ENCODE data around the gene LEUTX. TPM values are rescaled to one million over a fixed set of nuclear protein-coding genes. Genes with fewer than 3 reads are reported as not detected.
"Not testable (repeated sequence)": the region's sequence is repeated elsewhere in the genome, so short reads cannot be mapped to it uniquely, and the experiment has no call there.

The LEUTX gene, protein sequence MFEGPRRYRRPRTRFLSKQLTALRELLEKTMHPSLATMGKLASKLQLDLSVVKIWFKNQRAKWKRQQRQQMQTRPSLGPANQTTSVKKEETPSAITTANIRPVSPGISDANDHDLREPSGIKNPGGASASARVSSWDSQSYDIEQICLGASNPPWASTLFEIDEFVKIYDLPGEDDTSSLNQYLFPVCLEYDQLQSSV
- polyA plus RNA-seq, result not detected

DNA sequence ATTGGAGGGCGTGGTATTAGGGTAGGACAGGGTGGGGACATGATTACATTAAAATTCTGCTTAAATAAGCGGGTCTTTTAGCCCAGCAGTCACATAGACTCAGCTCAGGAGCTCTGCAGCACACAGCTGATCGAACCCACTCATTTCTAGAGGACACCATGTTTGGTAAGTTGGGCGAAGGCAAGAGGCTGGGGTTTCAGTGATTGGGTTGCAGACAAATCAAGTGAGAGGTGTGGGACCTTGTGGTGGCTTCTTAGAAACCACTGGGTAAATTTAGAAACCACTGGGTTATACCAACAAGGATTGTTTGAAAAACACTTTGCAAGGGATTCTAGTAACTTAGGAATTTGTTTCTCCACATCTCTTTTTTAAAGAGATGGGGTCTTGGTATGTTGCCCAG lies at the start of gene LEUTX:
Gene LEUTX (plus strand): TSS at position 92 of the 400 bp plus-strand sequence. CDS start 67 bp downstream, at position 159.
- 68 to 86% (median 71%) methylated on average over 4 of the region's 4 CpGs for WGBS, 3 donors
- no peak within 1 kb of the TSS for H3K27ac ChIP-seq (ENCODE audit: low read depth, low read length)

DNA sequence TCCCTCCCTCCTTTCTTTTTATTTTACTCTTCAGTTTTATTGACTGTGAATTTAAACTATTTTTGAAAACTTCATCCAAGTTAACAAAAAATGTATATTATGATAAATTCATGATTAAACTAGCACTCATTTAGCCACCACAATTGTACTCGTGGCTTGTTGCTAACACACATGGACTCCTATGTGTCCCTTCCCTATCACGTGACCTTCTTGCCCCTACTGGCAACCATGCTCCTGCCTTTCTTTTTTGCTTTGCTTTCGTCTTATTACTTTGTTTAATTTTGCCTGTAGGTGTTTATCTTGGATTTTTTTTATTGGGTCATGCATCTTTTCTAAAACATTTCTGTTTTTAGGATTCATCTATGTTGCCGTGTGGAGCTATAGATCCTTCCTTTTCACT lies 49.1 kb upstream of the LEUTX start:
- no peak overlapping the region for H3K27ac ChIP-seq (ENCODE audit: low read depth, low read length)
- WGBS, 3 donors, result 53 to 60% (median 57%) methylated on average over 4 of the region's 4 CpGs

DNA sequence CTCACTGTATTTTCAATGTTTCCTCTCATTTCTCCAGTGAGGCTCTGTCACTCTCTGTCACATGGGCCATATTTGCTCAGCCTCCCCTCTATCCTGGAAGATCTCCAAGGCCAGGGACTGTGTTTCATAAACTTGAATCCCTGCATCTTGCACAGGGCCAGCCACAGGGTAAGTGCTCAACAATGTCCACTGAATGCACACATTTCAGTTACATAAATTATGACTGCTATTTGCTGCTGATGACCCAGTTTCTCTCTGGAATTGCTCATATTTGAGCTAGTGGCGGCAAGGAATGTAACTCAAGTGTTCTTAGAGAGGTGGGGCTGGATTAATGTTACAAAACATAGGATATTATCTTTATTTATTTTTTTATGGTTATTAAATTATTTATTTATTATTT lies 47.0 kb upstream of the LEUTX start:
- H3K27ac ChIP-seq (ENCODE audit: low read depth, low read length), result no peak overlapping the region
- WGBS, 3 donors, result 84 to 93% (median 88%) methylated on average over 1 of the region's 1 CpG

DNA sequence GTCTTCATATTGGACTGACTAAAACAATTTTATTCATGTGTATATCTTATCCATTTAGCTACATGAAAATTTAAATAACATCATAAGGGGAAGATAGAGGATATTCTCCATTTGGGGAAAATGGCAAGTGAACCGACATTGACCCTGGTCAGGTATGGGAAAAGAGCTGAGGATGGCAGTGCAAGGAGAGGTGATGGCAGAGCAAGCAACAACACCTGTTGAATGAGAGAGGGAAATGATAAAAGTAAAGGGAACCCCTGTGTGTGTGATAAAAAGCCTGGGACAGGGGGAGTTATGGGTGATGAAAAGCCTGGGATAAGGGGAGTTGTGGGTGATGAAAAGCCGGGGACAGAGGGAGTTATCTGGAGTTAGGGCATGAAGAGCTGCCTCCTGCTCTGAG lies 44.8 kb upstream of the LEUTX start:
- 86 to 90% (median 89%) methylated on average over 2 of the region's 2 CpGs for WGBS, 3 donors
- no peak overlapping the region for H3K27ac ChIP-seq (ENCODE audit: low read depth, low read length)

DNA sequence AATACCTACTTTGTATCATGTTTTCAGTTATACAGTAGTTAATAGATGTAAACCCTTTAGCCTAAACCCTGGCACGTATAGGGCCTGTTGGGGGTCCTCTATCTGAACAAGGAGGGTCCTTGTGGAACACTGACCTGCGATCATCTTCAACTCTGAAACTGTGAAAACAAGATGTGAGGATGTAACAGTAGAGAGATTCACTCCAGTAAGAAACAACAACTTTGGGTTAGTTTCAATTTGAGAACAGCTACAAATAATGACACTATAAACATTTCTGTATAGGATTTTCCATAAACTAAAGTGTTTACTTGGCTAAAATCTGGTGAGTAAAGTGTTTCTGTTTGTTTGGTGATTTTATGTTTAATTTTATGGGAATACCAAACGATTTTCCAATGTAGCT lies 43.0 kb upstream of the LEUTX start:
- no peak overlapping the region for H3K27ac ChIP-seq (ENCODE audit: low read depth, low read length)
- WGBS, 3 donors, result 36 to 70% (median 38%) methylated on average over 3 of the region's 3 CpGs

DNA sequence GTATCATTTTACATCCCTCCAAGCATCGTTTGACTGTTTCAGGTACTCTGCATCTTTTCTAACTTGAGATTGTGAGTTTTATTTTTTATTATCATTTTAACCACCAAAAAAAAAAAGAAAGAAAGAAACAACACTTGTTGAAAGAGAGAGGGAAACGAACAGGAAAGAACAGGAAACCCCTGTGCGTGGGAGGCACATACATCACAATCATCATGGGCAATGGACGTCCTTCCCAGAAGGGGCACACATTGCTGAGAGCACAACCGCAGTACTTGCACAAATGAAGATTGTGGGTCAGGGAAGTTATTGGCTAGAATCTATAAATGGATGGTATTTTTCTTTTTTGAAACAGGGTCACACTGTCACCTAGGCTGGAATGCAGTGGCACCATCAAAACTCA lies 42.6 kb upstream of the LEUTX start:
- no peak overlapping the region for H3K27ac ChIP-seq (ENCODE audit: low read depth, low read length)
- WGBS, 3 donors, result 50 to 63% (median 59%) methylated on average over 5 of the region's 5 CpGs

DNA sequence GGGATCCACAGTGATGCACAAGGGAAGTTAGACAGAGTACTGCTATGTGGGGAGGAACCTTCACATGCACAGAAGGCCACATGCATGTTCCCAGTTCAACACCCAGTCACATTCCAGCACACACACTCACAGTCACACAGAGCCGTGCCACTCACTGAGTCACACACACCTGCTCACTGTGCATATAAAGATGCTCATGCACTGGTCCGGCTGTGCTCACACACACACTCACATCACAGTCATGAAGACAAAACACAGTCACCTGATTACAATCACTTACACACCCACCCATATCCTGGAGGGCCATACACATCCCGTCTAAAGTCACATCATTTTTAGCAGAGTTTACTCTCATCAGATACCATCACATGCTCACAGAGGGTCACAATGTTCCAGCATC lies 41.3 kb upstream of the LEUTX start:
- H3K27ac ChIP-seq (ENCODE audit: low read depth, low read length), result no peak overlapping the region
- WGBS, 3 donors, result 72 to 88% (median 74%) methylated on average over 3 of the region's 3 CpGs

DNA sequence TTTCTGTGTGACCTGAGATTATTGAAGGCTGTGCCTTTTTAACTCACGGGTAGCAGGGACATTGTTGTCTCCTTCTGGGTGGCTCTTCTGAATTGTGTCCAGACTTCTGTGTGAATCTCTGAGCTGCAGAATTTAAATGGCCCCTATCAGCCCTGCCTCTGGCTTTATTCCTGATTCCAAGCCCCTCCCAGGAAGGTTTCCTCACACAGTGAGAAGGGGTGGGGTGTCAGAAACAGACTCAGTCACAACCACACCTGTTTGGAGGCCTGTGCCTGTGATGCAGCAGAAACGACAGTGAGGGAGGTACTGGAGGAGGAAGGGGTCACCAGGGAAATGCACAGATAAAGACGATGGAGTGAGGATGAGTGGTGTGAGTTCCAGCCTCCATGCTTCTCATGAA lies 40.8 kb upstream of the LEUTX start, which contains the start of gene CLC:
Gene CLC (minus strand): TSS at position 139 of the 400 bp plus-strand sequence. CDS start 77 bp downstream, at position 62.
- WGBS, 3 donors, result 40 to 44% (median 44%) methylated on average over 3 of the region's 3 CpGs
- H3K27ac ChIP-seq (ENCODE audit: low read depth, low read length), result no peak within 1 kb of the TSS

DNA sequence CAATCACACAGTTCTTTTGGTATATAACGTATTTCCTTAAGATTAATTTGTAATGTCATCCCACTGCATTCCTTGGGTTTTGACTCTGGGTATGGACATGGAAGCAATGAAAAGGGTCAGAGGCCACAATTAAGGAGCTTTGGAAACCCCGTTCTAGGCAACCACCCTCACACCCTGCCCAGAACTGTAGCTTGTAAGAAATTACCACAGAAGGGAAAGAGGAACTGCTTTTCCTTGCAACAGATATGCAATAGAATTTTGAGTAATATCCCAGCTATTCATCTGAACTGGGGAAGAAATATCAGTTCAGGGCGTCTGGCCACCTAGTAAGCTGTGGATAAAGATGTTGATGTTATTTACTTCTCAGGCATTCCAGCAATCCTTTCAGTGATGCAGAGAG lies 39.8 kb upstream of the LEUTX start:
- WGBS, 3 donors, result 26 to 49% (median 43%) methylated on average over 3 of the region's 3 CpGs

DNA sequence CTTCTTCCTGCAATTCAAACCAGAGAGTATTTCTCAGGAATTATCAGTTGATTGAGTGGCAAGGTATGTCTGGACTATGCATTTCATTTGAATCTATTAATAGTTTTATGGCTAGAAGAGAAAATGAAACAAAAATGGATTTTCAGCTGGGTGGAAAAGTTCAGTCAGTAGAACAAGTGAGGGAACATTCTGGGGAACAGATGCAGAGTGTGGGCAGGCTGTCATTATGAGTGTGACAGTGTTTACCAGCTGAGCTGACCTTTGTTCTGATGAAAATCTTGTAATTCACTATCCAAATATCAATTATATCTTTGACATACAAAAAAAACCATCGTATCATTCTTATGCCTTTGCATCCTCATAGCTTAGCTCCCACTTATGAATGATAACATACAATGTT lies 38.3 kb upstream of the LEUTX start:
- no peak overlapping the region for H3K27ac ChIP-seq (ENCODE audit: low read depth, low read length)
- 86 to 91% (median 88%) methylated on average over 1 of the region's 1 CpG for WGBS, 3 donors

More for the DNA sequence above, 39.8 kb upstream of the LEUTX start:
- H3K27ac ChIP-seq (ENCODE audit: low read depth, low read length), result no peak overlapping the region

DNA sequence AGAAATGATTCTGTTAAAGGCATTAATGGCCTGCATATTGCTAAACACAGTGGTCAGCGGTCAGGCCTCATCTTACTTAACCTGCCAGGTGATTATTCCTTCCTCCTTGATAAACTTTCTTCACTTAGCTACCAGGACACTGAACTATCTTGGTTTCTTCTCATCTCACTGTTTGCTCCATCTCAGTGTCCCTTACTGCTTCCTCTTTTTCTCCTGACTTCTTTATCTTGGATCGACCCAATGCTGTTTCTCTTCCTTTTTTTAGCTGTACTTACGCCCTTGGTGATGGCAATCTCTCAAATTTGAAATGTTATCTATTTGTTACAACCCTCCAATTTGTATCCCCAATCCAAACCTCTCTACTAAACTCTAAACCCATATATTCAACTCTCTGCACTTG lies 33.0 kb upstream of the LEUTX start:
- 40 to 71% (median 41%) methylated on average over 3 of the region's 3 CpGs for WGBS, 3 donors
- H3K27ac ChIP-seq (ENCODE audit: low read depth, low read length), result no peak overlapping the region

DNA sequence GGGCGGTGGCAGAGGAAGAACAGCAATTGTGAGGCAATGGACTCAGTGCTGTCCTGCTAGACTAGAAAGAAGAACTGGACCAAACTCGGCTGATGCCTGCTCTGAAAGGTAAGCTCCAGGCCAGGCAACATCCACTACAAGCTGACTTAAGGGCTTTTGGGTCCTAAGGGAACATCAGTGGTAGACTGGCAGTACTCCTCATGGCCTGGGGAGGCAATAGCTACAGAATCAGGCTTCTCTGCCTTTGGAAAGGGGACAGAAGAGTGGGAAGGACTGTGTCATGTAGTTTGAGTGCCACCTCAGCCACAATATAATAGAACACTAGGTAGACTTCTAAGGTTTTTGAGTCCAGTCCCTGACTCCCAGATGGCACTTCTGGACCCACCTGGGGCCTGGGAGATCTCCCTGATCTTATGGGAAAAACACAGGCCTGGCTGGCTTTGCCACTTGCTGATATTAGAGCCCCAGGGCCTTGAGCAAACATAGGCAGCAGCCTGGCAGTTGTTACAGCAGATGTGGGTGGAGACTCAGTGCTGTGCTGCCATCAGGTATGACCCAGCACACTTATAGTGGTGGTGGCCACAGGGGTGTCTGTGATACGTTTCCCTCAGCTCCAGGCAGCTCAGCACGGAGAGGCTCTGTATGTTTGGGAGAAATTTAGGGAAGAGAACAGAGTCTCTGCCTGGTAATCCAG lies 31.7 kb upstream of the LEUTX start:
- 60 to 77% (median 77%) methylated on average over 4 of the region's 4 CpGs for WGBS, 3 donors
- H3K27ac ChIP-seq (ENCODE audit: low read depth, low read length), result no peak overlapping the region

DNA sequence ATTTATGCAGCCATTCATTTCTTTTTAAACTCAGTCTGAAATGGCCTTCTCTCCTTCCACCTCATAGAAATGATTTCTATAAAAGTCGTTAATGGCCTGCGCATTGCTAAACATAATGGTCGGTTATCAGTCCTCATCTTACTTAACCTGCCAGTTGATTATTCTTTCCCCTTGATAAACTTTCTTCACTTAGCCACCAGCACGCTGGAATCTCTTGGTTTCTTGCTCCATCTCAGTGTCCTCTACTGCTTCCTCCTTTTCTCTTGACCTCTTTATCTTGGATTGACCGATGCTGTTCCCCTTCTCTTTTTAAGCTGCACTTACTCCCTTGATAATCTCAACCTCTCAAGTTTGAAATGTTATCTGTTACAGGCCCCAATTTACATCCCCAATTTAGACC lies 28.7 kb upstream of the LEUTX start:
- no peak overlapping the region for H3K27ac ChIP-seq (ENCODE audit: low read depth, low read length)
- 77 to 87% (median 81%) methylated on average over 5 of the region's 5 CpGs for WGBS, 3 donors

DNA sequence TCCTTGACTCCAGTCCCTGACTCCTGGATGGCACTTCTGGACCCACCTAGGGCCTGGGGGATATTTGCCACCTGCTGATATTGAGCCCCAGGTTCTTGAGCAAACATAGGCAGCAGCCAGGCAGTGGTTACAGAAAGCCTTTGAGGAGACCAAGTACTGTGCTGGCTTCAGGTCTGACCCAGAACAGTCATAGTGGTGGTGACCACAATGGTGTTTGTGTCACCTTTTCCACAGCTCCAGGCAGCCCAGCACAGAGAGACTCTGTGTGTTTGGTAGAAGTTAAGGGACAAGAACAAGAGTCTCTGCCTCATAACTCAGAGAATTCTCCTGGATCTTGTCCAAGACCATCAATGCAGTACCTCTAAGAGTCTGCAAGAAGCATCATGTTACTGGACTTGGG lies 26.3 kb upstream of the LEUTX start:
- H3K27ac ChIP-seq (ENCODE audit: low read depth, low read length), result no peak overlapping the region

DNA sequence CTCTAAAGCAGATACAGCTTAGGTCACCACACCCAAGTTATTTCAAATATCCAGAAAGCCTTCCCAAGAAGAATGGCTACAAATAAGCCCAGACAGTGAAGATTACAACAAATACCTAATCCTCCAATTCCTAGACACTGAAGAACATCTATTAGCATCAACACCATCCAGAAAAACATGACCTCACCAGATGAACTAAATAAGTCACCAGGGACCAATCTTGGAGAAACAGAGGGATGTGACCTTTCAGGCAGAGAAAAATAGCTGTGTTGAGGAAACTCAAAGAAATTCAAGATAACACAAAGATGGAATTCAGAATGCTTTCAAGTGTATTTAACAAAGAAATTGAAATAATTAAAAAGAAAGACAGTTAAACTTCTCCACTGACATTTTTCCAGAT lies 25.9 kb upstream of the LEUTX start:
- H3K27ac ChIP-seq (ENCODE audit: low read depth, low read length), result no peak overlapping the region

DNA sequence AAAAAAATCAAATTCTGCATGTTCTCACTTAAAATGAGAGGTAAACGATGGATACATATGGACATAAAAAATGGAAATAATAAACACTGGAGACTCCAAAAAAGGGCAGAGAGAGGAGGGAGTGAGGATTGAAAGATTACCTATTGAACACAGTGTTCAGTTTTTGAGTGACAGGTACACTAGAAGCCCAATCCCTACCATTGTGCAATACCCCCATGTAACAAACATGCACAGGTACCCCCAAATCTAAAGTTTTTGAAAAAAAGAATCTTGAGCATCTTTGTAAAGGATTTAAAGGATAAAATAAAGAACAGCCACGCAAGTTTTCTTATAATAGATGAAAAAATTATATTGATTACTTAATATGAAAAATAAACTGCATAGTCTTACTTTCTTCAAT lies 24.1 kb upstream of the LEUTX start:
- no peak overlapping the region for H3K27ac ChIP-seq (ENCODE audit: low read depth, low read length)
- 79 to 82% (median 80%) methylated on average over 2 of the region's 2 CpGs for WGBS, 3 donors

DNA sequence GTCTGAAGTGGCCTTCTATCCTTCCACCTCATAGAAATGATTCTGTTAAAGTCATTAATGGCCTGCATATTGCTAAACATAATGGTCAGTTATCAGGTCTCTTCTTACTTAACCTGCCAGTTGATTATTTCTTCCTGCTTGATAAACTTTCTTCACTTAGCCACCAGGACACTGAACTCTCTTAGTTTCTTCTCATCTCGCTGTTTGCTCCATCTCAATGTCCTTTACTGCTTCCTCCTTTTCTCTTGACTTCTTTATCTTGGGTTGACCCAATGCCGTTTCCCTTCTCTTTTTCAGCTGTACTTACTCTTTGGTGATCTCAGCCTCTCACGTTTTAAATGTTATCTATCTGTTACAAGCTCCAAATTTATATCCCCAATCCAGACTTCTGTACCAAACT lies 23.7 kb upstream of the LEUTX start:
- no peak overlapping the region for H3K27ac ChIP-seq (ENCODE audit: low read depth, low read length)
- 47 to 58% (median 53%) methylated on average over 3 of the region's 3 CpGs for WGBS, 3 donors

DNA sequence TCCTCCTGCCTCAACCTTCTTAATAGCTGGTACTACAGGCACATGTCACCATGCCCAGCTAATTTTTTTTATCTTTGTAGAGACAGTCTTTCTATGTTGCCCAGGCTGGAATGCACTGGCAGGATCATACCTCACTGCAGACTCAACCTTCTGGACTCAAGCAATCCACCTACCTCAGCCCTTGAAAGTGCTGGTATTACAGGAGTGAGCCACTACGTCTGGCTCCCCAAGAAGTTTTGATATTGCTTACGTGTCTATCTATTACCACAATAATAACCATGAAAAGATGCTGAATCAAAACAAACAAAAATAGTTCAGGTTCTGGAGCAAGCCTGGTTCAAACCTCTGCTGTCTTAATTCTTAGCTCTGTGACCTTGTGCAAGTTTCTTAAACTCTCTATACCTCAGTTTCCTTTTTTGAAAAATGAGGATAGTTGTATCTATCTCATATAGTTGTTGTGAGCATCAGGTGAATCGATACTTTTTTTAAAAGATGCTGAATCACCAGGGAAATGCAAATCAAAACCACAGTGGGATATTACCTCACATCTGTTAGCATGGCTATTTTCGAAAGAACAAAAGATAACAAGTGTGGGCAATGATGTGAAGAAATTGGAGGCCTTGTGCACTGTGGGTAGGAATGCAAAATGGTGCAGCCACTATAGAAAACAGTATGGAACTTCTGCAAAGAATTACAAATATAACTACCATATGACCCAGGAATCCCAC lies 19.0 kb upstream of the LEUTX start:
- WGBS, 3 donors, result 56 to 79% (median 56%) methylated on average over 4 of the region's 4 CpGs
- no peak overlapping the region for H3K27ac ChIP-seq (ENCODE audit: low read depth, low read length)

DNA sequence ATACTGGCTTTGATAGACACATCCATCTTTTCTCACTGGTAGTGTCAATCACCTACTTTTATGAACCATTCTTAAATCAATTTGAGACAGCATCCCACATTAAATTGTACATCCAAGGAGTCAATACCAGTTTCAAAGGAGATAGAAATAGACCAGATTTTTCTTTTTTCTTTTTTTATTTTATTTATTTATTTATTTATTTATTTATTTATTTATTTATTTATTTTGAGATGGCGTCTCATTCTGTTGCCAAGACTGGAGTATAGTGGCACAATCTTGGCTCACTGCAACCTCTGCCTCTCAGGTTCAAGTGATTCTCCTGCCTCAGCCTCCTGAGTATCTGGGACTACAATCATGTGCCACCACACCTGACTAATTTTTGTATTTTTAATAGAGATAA lies 16.8 kb upstream of the LEUTX start:
- not testable (repeated sequence) for H3K27ac ChIP-seq (ENCODE audit: low read depth, low read length)
- 88 to 100% (median 98%) methylated on average over 1 of the region's 1 CpG for WGBS, 3 donors
